ENCODE measurements around the gene TTC12.

Gene TTC12

GRCh38 chr11:113397821-113398220 is 83.4 kb downstream of the TTC12 start:
- no peak for DNase-seq (ENCODE audit: insufficient read length, low spot score)
- no peak for FAIRE-seq

- FAIRE-seq: no peak
- no peak for DNase-seq (ENCODE audit: insufficient read length, low spot score)
Observed at GRCh38 chr11:113398669-113399430, 84.5 kb downstream of the TTC12 start.

GRCh38 chr11:113400631-113401230 is 86.3 kb downstream of the TTC12 start:
- no peak for FAIRE-seq
- no peak for DNase-seq (ENCODE audit: insufficient read length, low spot score)

GRCh38 chr11:113401718-113402117 is 87.3 kb downstream of the TTC12 start:
- peak; percentile 83 for DNase-seq (ENCODE audit: insufficient read length, low spot score)
- peak; percentile 70 for FAIRE-seq

- FAIRE-seq (no peak), DNase-seq (ENCODE audit: insufficient read length, low spot score) (no peak)
Observed at GRCh38 chr11:113404859-113405430, 90.6 kb downstream of the TTC12 start.

- FAIRE-seq (no peak), DNase-seq (ENCODE audit: insufficient read length, low spot score) (no peak)
Observed at GRCh38 chr11:113405724-113406478, 91.5 kb downstream of the TTC12 start.

- FAIRE-seq (no peak), DNase-seq (ENCODE audit: insufficient read length, low spot score) (no peak)
Observed at GRCh38 chr11:113407163-113407562, 92.8 kb downstream of the TTC12 start.

GRCh38 chr11:113408206-113408605 is 93.8 kb downstream of the TTC12 start:
- FAIRE-seq (no peak), DNase-seq (ENCODE audit: insufficient read length, low spot score) (no peak)

- FAIRE-seq (no peak), DNase-seq (ENCODE audit: insufficient read length, low spot score) (no peak)
Observed at GRCh38 chr11:113408887-113409286, 94.5 kb downstream of the TTC12 start.

- FAIRE-seq: no peak
- no peak for DNase-seq (ENCODE audit: insufficient read length, low spot score)
Observed at GRCh38 chr11:113409526-113409925, 95.1 kb downstream of the TTC12 start.

GRCh38 chr11:113410414-113411135 is 96.2 kb downstream of the TTC12 start:
- FAIRE-seq (peak; percentile 44), DNase-seq (ENCODE audit: insufficient read length, low spot score) (no peak)

- FAIRE-seq (no peak), DNase-seq (ENCODE audit: insufficient read length, low spot score) (no peak)
Observed at GRCh38 chr11:113411536-113411935, 97.2 kb downstream of the TTC12 start.

- FAIRE-seq (no peak), DNase-seq (ENCODE audit: insufficient read length, low spot score) (no peak)
Observed at GRCh38 chr11:113412675-113413074, 98.3 kb downstream of the TTC12 start.

GRCh38 chr11:113415343-113415742 is 101.0 kb downstream of the TTC12 start:
- no peak for FAIRE-seq
- no peak for DNase-seq (ENCODE audit: insufficient read length, low spot score)
